Gastroesophageal sphincter (tissue), 3 donors: ENCODE measurements around the gene THAP4.

Source experiments
- POLR2AphosphoS5 ChIP-seq: sonication (generic); formaldehyde crosslinking; IDR thresholded peaks from one replicate; pipeline ENCODE4 v1.6.1; 2017; ENCODE audit warnings: antibody characterized with exemption
- TF ChIP-seq, protein P1 (sequence below), 4 experiments: fragments of 200-600 bp in 2 of 4; fragments of 450-650 bp in 2 of 4; sonication (generic) in 1 of 4; IDR thresholded peaks; one replicate each; pipeline ENCODE4 v1.5.1; 2017 to 2019; ENCODE audit warnings: antibody characterized with exemption in 4 of 4, mild to moderate bottlenecking in 2 of 4, moderate library complexity in 2 of 4

DNA sequence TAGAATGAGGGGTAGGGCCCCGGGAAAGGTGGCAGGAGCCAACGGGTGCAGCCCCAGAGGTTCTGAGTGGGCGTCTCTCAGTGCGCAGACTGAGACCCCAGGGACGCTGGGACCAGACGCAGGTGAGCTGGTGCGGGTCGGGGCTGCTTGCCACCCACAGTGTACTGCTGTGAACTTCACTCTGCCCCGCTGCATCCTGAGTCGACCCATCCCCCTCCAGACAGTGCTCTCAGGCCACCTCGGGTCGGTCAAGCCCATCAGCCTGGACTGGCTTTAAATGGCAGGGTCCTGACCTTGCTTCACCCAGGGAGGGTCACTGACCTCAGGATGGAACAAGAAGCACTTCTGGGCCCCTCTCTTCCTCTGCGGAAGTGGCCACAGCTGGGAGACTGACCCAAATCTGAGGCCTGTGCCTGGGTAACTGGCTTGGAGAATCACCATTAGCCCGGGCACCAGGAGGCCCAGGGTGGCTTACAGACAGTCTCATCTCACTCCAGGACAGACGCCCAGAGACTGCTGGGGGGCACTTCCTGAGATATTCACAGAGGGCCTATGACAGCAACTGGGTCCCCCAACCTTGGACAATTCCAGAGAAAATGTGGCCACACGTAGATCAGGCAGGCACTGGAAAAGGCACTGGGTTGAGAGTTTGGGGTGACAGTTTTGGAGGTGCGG is 102.1 kb downstream of the THAP4 start:
- TF ChIP-seq, protein P1, sequence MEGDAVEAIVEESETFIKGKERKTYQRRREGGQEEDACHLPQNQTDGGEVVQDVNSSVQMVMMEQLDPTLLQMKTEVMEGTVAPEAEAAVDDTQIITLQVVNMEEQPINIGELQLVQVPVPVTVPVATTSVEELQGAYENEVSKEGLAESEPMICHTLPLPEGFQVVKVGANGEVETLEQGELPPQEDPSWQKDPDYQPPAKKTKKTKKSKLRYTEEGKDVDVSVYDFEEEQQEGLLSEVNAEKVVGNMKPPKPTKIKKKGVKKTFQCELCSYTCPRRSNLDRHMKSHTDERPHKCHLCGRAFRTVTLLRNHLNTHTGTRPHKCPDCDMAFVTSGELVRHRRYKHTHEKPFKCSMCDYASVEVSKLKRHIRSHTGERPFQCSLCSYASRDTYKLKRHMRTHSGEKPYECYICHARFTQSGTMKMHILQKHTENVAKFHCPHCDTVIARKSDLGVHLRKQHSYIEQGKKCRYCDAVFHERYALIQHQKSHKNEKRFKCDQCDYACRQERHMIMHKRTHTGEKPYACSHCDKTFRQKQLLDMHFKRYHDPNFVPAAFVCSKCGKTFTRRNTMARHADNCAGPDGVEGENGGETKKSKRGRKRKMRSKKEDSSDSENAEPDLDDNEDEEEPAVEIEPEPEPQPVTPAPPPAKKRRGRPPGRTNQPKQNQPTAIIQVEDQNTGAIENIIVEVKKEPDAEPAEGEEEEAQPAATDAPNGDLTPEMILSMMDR (IDR thresholded peaks at IDR 0.05): no peak
- TF ChIP-seq POLR2AphosphoS5: no peak
